ENCODE measurements around the gene TMEM123. TPM values are rescaled to one million over a fixed set of nuclear protein-coding genes. Genes with fewer than 3 reads are reported as not detected.

The TMEM123 gene
- total and polyA plus RNA-seq, 2 of the 8 experiments (the other 6 are each of a cell fraction or from before 2014, with no cell fraction given) = 75.5 to 80.1 TPM

GRCh38 chr11:102361086-102362031 is 91.2 kb downstream of the TMEM123 start (continued):
- no peak for TF ChIP-seq HDAC2 (IDR thresholded peaks at IDR 0.05; ENCODE audit: borderline replicate concordance in 1 of 2, low read depth in 2 of 2, low read length in 2 of 2)
